Adrenal gland (tissue), 5 donors: ENCODE measurements around the gene ZCCHC14.

ENCODE experiments used
- POLR2A ChIP-seq, 2 donors: fragments of 450-650 bp; IDR thresholded peaks; one replicate each; pipeline ENCODE4 v1.6.1; 2017; ENCODE audit warnings: antibody characterized with exemption in 2 of 2, mild to moderate bottlenecking in 2 of 2, moderate library complexity in 1 of 2
- TF ChIP-seq, protein P1 (sequence below), 6 experiments: fragments of 450-650 bp in 4 of 6; fragments of 200-600 bp in 2 of 6; sonication (generic) in 1 of 6; IDR thresholded peaks; 1 replicate in 5 of 6; 2 replicates in 1 of 6; pipeline versions ENCODE4 v1.5.1 to v1.8.0; 2016 to 2021; ENCODE audit warnings: antibody characterized with exemption in 6 of 6, mild to moderate bottlenecking in 2 of 6, moderate library complexity in 1 of 6
- donor health status: DM: no; HTN: no; CAD: no.

DNA sequence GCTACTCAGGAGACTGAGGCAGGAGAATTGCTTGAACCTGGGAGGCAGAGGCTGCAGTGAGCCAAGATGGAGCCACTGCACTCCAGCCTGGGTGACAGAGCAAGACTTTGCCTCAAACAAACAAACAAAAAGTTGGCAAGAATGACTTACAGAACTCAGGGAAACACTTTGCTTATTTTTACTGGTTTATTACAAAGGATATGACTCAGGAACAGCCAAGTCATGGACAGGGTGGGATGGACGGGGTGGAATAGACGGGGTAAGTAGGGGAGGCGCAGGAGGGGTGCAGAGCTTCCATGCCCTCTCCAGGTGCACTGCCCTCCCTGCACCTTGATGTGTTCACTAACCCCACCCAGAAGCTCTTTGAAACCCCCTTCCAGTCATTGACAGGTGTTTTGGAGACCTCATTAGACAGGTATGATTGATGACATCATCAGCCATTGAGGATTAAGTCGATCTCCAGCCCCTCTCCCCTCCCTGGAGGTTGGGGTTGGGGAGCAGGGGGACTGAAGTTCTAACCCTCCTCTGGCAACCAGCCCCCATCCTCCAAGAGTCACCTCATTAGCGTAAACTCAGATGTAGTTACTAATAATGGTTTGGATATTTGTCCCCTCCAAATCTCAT lies 41.3 kb upstream of the ZCCHC14 start:
- no peak for TF ChIP-seq POLR2A (IDR thresholded peaks at IDR 0.05)
- TF ChIP-seq, protein P1, sequence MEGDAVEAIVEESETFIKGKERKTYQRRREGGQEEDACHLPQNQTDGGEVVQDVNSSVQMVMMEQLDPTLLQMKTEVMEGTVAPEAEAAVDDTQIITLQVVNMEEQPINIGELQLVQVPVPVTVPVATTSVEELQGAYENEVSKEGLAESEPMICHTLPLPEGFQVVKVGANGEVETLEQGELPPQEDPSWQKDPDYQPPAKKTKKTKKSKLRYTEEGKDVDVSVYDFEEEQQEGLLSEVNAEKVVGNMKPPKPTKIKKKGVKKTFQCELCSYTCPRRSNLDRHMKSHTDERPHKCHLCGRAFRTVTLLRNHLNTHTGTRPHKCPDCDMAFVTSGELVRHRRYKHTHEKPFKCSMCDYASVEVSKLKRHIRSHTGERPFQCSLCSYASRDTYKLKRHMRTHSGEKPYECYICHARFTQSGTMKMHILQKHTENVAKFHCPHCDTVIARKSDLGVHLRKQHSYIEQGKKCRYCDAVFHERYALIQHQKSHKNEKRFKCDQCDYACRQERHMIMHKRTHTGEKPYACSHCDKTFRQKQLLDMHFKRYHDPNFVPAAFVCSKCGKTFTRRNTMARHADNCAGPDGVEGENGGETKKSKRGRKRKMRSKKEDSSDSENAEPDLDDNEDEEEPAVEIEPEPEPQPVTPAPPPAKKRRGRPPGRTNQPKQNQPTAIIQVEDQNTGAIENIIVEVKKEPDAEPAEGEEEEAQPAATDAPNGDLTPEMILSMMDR (IDR thresholded peaks at IDR 0.05): no peak
